OCI-LY3 (cell line): ENCODE data around the gene MVD.
A peak's percentile ranks its signal among the peaks of the same experiment; 100 is the strongest.

ENCODE experiments used
- H2AFZ ChIP-seq: fragments of 200-600, 300-600 bp; shearing (Covaris generic); 2 replicates; pipeline ENCODE4 v1.6.0; 2014; ENCODE audit warnings: antibody characterized with exemption, low read depth, low read length
- H3K27ac ChIP-seq: fragments of 200-600, 300-600 bp; sonication (generic); 2 replicates; pipeline ENCODE4 v1.5.1; 2014; ENCODE audit warnings: mild to moderate bottlenecking, low read length, moderate library complexity, mixed read lengths
- H3K27me3 ChIP-seq: fragments of 200-600, 300-600 bp; sonication (generic); 2 replicates; pipeline ENCODE4 v1.6.1; 2014; ENCODE audit warnings: low read depth, low read length, mixed read lengths
- H3K36me3 ChIP-seq: fragments of 200-600, 300-600 bp; sonication (generic); replicated peaks from 2 replicates; pipeline ENCODE3; 2014; ENCODE audit warnings: low read depth, low read length, mixed read lengths
- H3K4me1 ChIP-seq: fragments of 300-600, 200-600 bp; sonication (generic); 2 replicates; pipeline ENCODE4 v1.6.1; 2014; ENCODE audit warnings: low read length, mixed read lengths
- H3K4me2 ChIP-seq: fragments of 200-600, 300-600 bp; sonication (generic); 2 replicates; pipeline ENCODE4 v1.6.1; 2014; ENCODE audit warnings: low read length, mixed read lengths
- H3K4me3 ChIP-seq: fragments of 300-600, 200-600 bp; sonication (generic); 2 replicates; pipeline ENCODE4 v1.5.1; 2014; ENCODE audit warnings: antibody characterized with exemption, mild to moderate bottlenecking, low read length, moderate library complexity
- H3K79me2 ChIP-seq: fragments of 300-600, 200-600 bp; shearing (Covaris generic); 2 replicates; pipeline ENCODE4 v1.6.1; 2014; ENCODE audit warnings: mild to moderate bottlenecking, low read length, mixed read lengths
- H3K9ac ChIP-seq: fragments of 300-600, 200-600 bp; shearing (Covaris generic); 2 replicates; pipeline ENCODE4 v1.6.0; 2014; ENCODE audit warnings: mild to moderate bottlenecking, low read length, moderate library complexity
- H3K9me3 ChIP-seq: fragments of 200-600, 300-600 bp; shearing (Covaris generic); 2 replicates; pipeline ENCODE4 v1.6.1; 2014; ENCODE audit warnings: low read length, mixed read lengths; ENCODE audit not compliant: insufficient read depth
- H4K20me1 ChIP-seq: fragments of 200-600, 300-600 bp; sonication (generic); 2 replicates; pipeline ENCODE4 v1.6.1; 2016; ENCODE audit warnings: low read length, mixed read lengths; ENCODE audit not compliant: insufficient read depth
- CTCF ChIP-seq: fragments of 200-600, 300-600 bp; sonication (generic); IDR thresholded peaks from 2 replicates; pipeline ENCODE4 v1.5.1; 2014; ENCODE audit warnings: antibody characterized with exemption, low read length, low read depth
- EZH2phosphoT487 ChIP-seq: fragments of 200-600 bp; shearing (Covaris generic); IDR thresholded peaks from 2 replicates; pipeline ENCODE4 v1.6.1; 2018; ENCODE audit warnings: antibody characterized with exemption, mixed run types, low read depth

Gene MVD

GRCh38 chr16:88662843-88663606 lies at the start of gene MVD:
TSS of gene MVD (minus strand) at chr16:88663091. CDS start at chr16:88663080, 11 bp downstream.
- no peaks in the 10 kb centered on the region for H3K9me3 ChIP-seq
- H3K79me2 ChIP-seq: peaks cover 42% of the 10 kb centered on the region
- H3K36me3 ChIP-seq: peaks cover 24% of the 10 kb centered on the region
- peaks cover 24% of the 10 kb centered on the region for H3K4me1 ChIP-seq
- peaks cover 24% of the 10 kb centered on the region for H4K20me1 ChIP-seq
- H3K27me3 ChIP-seq: no peaks in the 10 kb centered on the region
- H3K9ac ChIP-seq: peak within 1 kb of the TSS; percentile 89
- peak within 1 kb of the TSS; percentile 72 for H3K27ac ChIP-seq
- TF ChIP-seq EZH2phosphoT487 (no peak), CTCF (no peak)
- peak within 1 kb of the TSS; percentile 65; the same call in 1 of the 2 replicates for H2AFZ ChIP-seq
- H3K4me2 ChIP-seq: peak within 1 kb of the TSS; percentile 77
- H3K4me3 ChIP-seq: peak within 1 kb of the TSS; percentile 85

GRCh38 chr16:88712362-88712979 lies 49.6 kb upstream of the MVD start:
- Histone ChIP-seq H3K9me3 (no peaks in the 10 kb centered on the region), H3K27ac (no peak overlapping the region), H3K27me3 (no peaks in the 10 kb centered on the region), H3K9ac (no peak overlapping the region), H3K79me2 (peaks cover 35% of the 10 kb centered on the region), H3K4me3 (no peak overlapping the region), H3K4me2 (no peak overlapping the region), H2AFZ (no peak overlapping the region), H3K36me3 (peaks cover 9% of the 10 kb centered on the region), H4K20me1 (no peaks in the 10 kb centered on the region), H3K4me1 (peaks cover 2% of the 10 kb centered on the region)
- TF ChIP-seq EZH2phosphoT487: no peak
- TF ChIP-seq CTCF: no peak

GRCh38 chr16:88711750-88712340 lies 49.0 kb upstream of the MVD start:
- Histone ChIP-seq H3K9ac (no peak overlapping the region), H4K20me1 (no peaks in the 10 kb centered on the region), H3K9me3 (no peaks in the 10 kb centered on the region), H3K27ac (no peak overlapping the region), H3K27me3 (no peaks in the 10 kb centered on the region), H3K36me3 (peaks cover 6% of the 10 kb centered on the region), H3K4me2 (no peak overlapping the region), H3K79me2 (peaks cover 41% of the 10 kb centered on the region), H2AFZ (no peak overlapping the region), H3K4me3 (no peak overlapping the region), H3K4me1 (peaks cover 6% of the 10 kb centered on the region)
- TF ChIP-seq CTCF: no peak
- TF ChIP-seq EZH2phosphoT487: no peak

- no peak overlapping the region for H3K9ac ChIP-seq
- H2AFZ ChIP-seq: no peak overlapping the region
- no peak overlapping the region for H3K4me2 ChIP-seq
- no peaks in the 10 kb centered on the region for H4K20me1 ChIP-seq
- TF ChIP-seq CTCF: no peak
- TF ChIP-seq EZH2phosphoT487: no peak
- H3K36me3 ChIP-seq: peaks cover 1% of the 10 kb centered on the region
- peaks cover 49% of the 10 kb centered on the region for H3K79me2 ChIP-seq
- peaks cover 6% of the 10 kb centered on the region for H3K4me1 ChIP-seq
- H3K9me3 ChIP-seq: no peaks in the 10 kb centered on the region
- no peak overlapping the region for H3K4me3 ChIP-seq
- H3K27ac ChIP-seq: no peak overlapping the region
- H3K27me3 ChIP-seq: no peaks in the 10 kb centered on the region
Measured at GRCh38 chr16:88710556-88710955, 47.7 kb upstream of the MVD start.
